HT-29 (cell line): ENCODE measurements around the gene CNDP2. TPM values are rescaled to one million over a fixed set of nuclear protein-coding genes. Genes with fewer than 3 reads are reported as not detected.
A peak's percentile ranks its signal among the peaks of the same experiment; 100 is the strongest.
"Not testable (repeated sequence)": the region's sequence is repeated elsewhere in the genome, so short reads cannot be mapped to it uniquely, and the experiment has no call there.

Experiments
- DNase-seq: peaks from one replicate; pipeline ENCODE4 v3.0.0-alpha.2; 2015; ENCODE audit warnings: low spot score
- total RNA-seq: library from RNA; depleted of rRNA; stranded (reverse); fragments of >200 nt; shearing (Covaris generic); gene quantifications from 2 replicates; pipeline ENCODE4 v1.2.3, GENCODE V29; 2014

The CNDP2 gene
- total RNA-seq, 1 experiment from 2014 or later: 57.7 TPM

DNA sequence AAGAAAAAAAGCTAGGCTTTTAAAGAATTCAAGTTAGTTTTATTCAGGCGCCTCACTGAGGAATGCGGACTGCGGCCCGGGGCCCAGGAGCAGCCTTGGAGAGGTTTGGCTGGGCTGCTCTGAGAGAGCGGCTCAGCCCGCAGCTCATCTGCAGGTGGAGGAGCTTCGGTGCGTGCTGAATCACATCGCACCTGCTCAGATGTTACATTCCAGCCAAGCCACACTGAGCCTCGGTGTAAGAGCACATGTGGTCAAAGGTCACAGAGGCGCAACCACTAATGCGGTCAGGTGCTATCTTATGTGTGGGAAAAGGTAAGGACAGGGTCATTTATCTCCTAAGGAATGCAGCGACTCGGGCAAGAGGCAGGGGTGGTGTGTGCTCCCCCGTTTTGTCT is 21.1 kb downstream of the CNDP2 start:
- DNase-seq: peak; percentile 65

DNA sequence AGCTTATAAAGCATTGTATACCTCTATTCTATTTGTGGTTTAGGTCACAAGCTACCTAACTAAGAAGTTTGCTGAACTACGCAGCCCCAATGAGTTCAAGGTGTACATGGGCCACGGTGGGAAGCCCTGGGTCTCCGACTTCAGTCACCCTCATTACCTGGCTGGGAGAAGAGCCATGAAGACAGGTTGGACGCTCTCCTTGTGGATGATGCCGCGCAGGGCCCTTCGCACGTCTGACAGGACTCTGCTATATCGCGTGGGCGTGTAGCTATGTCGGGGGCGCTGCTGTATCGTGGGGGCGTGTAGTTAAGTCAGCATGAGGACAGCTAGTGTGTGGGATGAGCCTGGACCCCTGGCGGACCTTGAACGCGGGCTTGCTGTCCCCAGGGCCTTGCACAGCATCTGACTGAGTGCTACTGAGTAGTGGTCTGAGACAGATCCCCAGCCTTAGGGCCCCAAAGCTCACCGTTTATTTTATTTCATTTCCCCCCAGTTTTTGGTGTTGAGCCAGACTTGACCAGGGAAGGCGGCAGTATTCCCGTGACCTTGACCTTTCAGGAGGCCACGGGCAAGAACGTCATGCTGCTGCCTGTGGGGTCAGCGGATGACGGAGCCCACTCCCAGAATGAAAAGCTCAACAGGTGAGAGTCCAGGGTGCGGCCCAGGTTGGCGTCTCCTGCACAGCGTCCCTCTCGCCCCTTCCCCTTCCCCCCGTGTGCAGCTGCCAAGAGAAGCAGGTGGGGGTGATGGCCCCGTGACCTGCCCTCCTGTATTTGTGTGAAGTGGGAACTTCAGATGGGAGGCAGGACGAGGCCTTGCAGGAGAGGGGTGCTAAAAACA is 22.5 kb downstream of the CNDP2 start:
- DNase-seq: no peak

DNA sequence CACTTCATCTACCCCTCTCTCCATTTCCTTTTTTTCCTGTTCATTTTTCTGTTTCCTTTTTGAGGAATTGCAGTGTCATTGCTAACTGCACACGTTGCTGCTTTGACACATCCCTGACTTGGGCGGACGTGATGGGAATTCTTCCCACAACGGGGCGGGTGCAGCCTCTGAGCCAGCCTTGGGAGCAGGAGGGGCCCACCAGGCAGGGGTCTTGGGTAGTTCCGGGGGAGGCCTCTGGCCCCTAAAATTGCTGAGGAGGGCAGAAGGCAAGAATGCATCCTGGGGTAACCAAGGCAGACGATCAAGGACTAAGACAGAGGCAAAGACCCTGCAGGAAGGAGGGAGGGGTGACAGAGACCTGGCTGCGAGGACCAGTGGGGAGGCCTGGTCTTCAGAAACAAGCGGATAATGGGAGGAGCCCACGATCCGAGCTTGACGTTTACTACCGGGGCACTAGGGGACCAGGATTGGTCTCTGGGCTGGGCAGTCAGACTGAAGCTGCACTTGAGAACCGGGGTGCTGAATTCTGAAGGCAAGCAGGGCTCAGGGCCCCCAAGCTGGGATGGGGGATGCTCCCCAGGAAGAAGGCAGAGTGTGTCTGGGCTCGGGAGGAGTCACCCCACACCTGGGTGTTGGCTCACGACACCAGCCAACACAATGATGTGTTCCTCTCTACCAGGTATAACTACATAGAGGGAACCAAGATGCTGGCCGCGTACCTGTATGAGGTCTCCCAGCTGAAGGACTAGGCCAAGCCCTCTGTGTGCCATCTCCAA is 23.3 kb downstream of the CNDP2 start:
- no peak for DNase-seq

DNA sequence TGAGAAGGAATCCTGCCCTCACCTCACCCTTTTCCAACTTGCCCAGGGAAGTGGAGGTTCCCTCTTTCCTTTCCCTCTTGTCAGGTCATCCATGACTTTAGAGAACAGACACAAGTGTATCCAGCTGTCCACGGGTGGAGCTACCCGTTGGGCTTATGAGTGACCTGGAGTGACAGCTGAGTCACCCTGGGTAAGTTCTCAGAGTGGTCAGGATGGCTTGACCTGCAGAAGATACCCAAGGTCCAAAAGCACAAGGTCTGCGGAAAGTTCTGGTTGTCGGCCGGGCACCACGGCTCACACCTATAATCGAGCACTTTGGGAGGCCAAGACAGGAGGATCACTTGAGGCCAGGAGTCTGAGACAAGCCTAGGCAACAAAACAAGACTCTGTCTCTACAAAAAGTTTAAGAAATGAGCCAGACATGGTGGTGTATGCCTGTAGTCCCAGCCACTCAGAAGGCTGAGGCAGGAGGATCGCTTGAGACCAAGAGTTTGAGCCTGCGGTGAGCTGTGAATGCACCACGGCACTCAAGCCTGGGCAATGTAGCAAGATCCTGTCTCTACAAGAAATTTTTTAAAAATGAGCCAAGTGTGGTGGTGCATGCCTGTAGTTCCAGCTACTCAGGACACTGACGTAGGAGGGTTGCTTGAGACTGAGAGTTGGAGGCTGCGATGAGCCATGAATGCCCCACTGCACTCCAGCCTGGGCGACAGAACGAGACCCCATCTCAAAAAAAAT is 24.1 kb downstream of the CNDP2 start:
- no peak for DNase-seq

DNA sequence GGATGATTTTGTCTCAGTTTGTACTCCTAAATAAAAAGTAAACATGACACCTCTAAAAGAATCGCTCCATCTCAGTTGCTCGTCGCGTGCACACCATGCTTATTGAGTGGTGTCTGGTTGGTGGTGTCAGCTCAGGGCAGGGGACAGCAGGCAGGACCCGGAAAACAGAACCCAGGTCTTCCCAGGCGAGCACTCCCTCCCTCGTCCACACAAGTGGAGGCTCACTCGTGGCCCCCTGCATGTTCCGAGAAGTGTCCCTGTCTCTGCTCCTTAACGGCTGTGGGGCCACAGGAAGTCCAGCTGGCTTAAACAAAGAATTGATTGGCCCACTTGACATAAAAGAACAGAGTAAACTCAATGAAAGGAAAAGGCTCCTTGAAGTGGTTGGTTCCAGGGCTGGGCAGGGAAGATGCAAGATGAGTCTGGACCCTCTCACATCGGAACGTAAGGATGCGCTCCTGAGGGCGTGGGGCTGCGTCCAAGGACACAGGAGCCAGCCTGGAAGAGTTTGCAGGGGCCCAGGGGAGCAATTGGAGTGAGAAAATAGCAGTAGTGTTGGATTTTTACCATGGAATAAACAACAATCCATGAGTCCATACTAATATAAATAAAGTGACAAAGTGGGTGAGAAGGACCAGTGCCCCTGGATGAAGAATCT is 25.0 kb downstream of the CNDP2 start:
- DNase-seq: no peak

DNA sequence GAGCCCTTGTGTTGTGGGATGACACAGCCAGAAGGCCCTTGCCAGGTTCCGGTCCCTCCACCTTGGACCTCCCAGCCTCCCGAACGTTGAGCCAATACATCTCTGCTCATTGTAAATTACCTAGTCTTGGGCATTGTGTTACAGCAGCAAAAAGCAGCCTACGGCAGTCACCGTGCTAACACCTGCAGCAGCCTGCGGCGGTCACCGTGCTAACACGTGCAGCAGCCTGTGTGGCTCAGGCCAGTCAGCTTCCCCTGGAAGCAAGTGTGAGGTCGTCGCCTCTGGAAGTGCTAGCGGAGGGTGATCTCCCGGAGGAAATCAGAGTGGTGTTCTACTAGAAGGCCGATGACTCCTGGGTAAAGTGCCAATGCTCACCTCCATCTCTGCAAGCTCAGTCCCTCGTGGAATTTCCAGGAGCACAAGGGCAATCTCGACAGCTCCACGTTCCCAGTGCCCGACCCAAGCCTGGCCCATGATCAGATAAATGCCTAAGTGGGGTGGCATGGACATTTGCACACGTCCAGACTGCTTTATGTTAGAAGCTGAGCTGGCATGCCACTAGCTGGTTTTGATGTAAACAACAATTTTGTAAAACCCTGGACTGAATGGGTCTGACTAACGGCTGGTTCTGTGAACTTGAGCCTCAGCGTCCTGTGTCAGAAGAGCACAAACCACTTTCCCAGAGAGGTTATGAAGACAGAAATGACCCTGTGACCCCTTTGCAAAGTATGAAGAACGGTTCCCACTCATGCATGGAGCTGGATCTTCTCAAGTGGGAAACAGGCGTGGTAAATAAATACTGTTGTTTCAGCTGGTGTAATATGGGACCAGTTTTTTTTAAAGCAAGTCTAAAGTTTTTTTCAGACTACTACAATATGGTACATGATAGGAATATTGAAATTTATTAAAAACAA is 26.7 kb downstream of the CNDP2 start:
- DNase-seq: no peak

DNA sequence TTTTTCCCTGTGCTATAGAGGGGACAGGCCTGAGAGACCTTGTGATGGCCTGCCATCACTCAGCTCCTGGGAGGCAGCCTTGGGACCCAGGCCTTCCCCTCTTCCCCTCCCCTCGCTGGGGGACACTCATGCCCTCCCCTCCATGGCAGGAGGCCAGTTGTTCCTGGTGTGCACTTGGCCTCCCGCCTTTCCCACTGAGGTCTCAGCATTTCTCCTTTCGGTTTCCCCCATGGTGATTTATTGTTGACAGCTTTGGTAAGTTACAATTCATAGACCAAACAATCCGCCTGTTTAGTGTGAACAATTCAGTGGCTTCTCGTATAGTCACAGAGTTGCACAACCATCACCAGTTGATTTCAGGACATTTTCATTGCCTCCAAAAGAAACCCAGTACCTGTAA is 27.9 kb downstream of the CNDP2 start:
- DNase-seq: peak; percentile 2

DNA sequence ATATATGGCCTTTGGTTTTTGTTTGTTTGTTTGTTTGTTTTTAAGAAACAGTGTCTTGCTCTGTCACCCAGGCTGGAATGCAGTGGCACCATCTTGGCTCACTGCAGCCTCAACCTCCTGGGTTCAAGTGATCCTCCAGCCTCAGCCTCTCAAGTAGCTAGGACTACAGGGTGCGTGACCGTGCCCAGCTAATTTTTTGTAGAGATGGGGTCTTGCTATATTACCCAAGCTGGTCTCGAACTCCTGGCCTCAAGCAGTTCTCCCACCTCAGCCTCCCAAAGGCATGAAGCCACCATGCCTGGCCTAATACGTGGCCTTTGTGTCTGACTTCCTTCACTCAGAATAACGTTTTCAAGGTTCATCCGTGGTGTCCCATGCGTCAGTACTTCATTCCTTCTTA is 28.8 kb downstream of the CNDP2 start:
- DNase-seq: not testable (repeated sequence)

DNA sequence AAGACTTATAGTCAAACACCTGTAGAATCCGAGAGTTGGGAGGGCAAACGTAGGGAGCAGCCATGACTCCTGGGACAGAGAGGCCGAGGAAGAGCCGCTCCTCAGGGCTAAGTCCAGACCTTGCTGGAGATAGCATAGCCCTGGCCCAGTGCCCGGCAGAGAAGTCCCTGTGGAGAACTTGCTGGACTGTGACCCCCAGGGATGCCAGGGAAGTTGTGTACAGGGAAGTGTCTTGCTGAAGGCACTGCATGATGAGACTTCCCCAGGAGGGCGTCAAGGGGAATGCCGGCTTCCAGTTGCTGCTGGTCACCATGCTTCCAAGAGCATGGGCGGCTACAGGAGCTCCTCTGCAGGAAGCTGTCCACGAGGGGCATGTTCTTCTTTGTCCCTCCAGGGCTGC is 29.6 kb downstream of the CNDP2 start:
- DNase-seq: peak; percentile 8

DNA sequence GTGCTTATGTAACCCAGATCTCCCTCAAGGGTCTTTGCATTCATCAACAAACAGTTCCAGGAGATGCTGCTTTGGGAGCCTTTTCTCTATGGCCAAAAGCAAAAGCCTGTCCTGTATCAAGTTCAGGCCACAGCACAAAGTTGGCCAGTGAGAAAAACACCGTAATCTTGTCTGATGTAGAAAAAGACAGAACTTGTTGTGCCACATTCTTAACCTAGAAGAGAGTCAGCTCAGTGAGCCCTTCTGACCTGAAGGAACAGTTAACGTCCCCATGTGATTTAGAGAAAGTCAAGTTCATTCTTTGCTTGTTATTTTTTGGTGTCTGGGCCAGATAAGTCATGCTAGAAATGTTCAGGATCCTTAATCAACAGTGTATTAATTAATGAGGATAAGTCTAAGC is 30.3 kb downstream of the CNDP2 start:
- no peak for DNase-seq

DNA sequence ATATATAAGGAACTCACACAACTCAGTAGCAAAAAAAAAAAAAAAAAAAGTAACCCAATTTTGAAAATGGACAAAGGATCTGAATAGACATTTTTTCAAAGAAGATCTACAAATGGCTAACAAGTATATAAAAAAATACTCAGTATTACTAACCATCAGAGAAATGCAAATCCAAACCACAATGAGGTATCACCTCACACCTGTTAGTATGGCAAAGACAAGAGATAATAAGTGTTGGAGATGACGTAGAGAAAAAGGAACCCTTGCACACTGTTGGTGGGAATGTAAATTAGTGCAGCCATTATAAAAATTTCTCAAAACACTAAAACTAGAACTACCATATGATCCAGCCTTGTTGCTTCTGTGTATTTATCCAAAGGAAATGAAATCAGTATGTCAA is 32.3 kb downstream of the CNDP2 start:
- no peak for DNase-seq

DNA sequence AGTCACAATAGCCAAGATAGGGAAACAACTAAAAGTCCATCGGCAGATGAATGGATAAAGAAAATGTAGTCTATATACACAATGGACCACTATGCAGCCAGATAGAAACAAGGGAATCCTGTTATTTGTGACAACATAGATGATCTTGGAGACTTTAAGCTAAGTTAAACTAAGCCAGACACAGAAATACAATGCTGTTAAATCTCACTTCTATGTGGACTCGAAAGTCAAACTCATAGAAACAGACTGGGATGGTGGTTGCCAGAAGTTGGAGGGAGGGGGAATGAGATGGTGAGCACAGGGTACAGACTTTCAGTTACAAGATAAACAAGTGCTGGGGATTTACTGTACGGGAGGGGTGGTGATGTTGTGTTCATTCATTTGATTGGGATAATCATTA is 32.8 kb downstream of the CNDP2 start:
- DNase-seq: no peak

DNA sequence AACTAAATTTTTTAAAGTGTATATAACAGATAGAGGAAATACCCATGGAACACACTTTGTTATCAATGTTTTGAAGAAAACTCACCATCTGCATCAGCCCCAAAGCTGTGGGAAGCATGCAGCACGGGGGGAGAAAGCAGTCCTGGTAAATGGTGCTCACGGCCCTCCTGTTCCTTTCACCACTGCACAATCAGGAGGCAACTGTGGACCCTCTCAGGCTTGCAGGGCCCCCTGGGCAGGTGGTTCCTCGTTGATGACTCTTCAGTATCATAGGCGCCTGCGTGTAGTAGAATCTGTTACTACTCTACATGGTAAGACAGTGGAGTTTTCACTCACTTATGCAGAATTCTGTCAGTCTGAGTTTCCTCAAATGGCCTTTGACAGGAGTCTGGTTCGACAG is 33.2 kb downstream of the CNDP2 start:
- no peak for DNase-seq

DNA sequence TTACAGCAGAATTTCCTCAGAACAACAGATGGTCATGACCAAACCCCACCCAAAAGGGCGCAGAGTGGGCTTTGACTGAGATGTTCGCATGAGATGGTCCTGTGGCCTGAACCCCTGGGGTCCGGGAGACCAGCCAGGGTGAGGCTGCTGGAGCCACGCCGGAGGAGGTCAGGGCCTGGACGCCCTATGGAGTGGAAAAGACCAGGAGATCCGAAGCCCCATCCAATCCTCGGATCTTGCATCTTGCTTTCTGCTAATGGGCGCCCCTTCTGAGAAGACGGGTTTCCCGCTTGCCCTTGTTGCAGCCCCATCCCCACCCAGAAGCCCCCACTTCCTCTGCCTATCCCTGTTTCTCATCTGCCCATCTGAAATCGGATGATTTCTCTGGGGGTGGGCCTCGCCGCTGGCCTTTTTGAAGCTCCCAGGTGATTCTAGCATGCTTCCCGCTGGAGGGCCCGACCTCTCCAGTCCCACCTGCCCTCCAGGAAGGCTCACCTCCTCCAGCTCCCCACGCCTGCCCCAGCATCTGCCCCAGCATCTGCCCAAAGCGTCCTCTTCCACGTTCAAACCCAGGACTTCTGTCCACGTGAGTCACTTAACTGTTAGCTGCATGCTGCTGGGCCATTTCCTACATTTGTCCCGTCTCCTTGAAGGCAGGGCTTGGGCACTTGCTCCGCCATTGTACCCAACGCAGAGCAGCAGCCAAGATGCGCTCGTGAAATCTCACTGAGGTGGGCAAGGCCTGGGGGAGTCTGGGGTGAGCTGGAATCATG is 33.8 kb downstream of the CNDP2 start:
- no peak for DNase-seq

DNA sequence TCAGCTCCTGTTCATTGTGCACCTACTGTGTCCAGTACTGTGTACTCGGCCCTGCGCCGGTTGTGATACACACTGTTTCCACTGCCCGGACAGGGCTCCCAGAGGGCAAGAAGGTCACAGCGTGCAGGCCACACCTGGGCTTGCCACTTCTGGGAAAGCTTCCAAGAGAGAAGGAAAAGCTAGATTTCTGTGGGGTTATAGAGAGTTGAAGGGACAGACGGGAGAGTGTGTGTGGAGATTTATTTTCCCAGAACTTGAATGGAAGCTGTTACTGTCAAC is 34.4 kb downstream of the CNDP2 start:
- no peak for DNase-seq

DNA sequence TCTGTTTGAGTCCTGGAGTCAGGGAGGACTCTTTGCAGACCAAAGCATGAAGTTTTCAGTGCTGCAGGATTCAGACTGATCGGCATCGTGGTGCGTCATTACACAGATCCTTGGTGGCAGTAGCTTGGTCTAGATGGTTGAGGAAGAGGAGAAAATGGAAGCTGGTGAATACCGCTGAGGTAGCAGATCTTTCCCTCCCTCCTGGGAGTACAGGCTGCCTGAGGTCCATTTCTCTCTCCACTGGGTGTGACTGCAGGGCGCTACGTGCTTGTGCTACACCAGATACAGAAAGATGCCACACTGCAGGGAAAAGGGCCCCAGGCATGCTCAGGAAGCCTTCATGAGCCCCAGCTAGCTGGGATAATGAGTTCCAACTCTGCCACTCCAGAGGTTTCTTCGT is 34.9 kb downstream of the CNDP2 start:
- no peak for DNase-seq

DNA sequence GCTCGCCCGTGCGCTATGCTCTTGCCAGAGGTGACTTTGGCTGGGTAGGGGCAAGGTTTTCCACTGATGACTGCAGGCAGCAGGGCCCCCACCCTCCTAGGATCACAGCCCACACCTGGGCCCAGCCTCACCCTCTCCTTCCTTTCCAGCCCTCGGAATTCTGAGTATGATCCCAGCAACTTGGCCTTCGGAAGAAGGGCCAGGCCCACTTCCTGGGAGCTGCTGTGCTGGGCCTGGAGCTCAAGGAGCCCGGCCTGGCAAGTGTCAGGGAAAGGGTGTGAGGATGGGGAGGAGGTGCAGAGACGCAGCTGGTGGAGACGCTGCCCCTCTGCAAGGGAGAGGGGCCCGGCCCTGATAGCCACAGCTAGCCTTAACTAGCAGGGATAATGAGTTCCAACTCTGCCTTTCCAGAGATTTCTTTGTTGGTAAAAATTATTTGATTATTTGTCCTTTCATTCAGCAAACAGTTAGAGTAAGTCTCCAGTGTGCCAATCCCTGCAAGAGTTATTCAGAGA is 36.4 kb downstream of the CNDP2 start:
- no peak for DNase-seq

DNA sequence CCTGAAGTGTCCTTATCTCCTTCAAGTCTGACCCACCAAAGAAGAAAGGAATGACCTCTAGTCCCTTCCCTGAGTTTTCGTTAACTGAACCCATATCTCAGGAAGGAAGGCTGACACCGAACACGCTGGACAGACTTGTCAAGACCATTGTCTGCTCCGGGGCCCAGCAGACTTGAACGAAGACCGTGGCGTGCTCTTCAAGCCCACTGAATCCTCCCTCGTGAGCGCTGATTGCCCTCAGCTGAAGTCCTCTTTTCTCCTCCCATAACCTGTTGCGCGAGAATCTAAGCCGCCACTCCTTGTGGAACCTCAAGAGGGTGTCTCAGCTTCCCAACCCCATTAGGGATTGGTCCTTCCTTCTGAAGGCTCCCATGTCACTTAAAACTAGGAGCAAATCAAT is 37.5 kb downstream of the CNDP2 start:
- no peak for DNase-seq

DNA sequence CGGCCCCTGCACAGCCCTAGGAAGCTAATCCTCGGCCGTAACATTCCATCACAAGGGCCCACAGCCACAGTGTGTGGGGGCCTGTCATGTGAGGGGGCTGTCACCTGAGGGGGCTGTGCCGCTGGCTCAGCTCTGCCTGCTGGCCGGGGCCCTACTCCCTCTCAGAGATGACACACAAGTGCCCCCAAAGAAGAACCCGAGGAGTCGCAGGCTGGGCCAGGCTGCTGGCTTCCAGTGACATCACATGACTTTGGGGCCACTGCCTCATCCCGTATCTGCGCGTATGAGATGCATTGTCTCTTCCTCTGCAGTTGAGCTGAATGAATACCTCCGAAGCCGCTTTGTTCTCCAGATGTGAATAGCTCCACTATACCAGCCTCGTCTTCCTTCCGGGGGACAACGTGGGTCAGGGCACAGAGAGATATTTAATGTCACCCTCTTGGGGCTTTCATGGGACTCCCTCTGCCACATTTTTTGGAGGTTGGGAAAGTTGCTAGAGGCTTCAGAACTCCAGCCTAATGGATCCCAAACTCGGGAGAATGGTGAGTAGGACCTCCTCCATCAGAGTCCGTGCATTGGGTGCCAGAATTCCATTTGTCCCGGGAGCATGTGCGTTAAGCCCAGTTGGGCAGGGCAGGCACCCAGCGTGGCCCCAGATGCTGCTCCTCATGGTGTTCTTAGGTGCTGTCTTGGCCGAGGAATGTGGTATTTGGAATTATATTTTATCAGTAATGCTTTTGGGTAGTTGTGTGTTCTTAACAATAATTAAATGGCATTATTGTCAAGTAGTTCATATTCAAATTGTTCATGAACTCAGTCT is 38.2 kb downstream of the CNDP2 start, which contains the start of gene CNDP1:
Gene CNDP1 (plus strand): TSS at position 351 of the 820 bp plus-strand sequence. CDS start 168 bp downstream, at position 519.
- no peak for DNase-seq
